ENCODE measurements around the gene ARHGEF40.

ARHGEF40 gene

DNA sequence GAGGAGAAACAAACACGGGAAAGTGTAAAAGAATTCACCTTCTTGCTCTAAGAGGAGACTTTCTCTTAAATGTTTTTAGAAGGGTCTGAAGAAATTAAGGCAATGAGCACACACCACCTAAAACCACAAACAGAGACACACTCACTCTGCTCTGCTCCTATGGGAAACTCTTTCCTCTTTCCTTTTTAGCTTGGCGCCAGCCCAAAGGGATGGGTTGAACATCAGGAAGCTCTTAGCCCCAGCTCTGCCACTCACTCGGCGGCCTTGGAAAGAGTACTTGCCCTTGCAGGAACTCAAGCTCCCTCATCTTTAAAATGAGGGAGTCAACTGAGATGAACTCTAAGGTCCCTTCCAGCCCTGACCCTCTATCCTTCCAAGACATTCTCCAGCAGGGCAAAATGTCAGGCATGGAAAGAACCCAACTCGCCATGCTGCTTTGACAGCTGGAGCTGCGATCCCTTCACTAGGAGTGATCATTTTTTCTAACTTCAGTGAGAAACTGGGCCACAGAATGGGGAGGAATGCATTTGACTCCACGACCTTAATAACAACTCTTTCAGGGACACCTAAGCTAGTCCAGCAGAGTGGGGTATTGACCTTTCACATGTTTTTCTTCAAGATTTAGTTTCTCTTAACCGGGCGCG lies 13.5 kb upstream of the ARHGEF40 start:
- H3K4me3 ChIP-seq (ENCODE audit: low read length) = no peak overlapping the region
- no peak for DNase-seq (ENCODE audit: low read depth, low spot score)

DNA sequence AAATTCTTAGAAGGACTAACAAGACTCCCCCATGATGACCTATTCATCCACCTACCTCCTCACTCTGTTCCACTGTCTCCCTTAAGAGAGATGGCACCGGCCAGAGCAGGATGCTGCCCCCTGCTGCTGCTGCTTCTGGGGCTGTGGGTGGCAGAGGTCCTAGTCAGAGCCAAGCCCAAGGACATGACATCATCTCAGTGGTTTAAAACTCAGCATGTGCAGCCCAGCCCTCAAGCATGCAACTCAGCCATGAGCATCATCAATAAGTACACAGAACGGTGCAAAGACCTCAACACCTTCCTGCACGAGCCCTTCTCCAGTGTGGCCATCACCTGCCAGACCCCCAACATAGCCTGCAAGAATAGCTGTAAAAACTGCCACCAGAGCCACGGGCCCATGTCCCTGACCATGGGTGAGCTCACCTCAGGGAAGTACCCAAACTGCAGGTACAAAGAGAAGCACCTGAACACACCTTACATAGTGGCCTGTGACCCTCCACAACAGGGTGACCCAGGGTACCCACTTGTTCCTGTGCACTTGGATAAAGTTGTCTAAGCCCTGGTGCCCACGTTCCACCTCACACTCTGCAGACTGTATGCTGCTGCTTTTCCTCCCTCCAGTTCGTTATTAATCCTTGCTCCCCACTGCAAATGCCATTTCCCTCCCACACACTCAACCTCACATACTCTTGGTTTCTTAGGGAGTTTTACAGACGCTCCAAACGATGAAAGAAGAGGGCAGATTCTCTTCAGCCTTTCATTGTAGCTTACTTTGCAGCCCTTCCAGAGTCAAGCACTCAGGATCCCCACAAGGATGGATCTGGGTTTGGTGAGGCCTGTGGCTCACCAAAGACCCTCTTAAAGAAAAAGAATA lies 12.1 kb upstream of the ARHGEF40 start, which contains the start of gene RNASE8:
TSS of gene RNASE8 (plus strand) at position 20 of the 873 bp plus-strand sequence. CDS start at position 91, 71 bp downstream.
- H3K4me3 ChIP-seq (ENCODE audit: low read length) = no peak within 1 kb of the TSS
- DNase-seq (ENCODE audit: low read depth, low spot score) = no peak

DNA sequence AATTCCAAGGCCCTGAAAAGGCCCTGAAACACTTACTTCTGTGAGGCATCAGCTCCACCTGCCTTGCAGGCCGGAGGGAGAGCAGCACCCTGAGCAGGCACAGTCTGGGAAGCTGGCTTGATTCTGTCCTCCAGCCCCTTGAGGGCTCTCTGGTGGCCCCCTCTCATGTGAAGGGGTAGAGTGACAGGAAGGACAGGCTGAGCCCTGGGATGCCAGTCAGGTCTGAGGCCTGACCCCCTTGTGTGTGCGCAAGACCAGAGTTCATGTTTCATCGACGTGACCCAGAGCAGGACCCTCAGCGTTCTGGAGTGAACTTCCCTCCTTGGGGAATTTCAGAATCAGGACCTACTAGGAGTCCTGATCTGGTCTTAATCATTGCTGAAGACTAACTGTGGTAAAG lies 11.2 kb upstream of the ARHGEF40 start:
- no peak for DNase-seq (ENCODE audit: low read depth, low spot score)
- H3K4me3 ChIP-seq (ENCODE audit: low read length) = no peak overlapping the region

DNA sequence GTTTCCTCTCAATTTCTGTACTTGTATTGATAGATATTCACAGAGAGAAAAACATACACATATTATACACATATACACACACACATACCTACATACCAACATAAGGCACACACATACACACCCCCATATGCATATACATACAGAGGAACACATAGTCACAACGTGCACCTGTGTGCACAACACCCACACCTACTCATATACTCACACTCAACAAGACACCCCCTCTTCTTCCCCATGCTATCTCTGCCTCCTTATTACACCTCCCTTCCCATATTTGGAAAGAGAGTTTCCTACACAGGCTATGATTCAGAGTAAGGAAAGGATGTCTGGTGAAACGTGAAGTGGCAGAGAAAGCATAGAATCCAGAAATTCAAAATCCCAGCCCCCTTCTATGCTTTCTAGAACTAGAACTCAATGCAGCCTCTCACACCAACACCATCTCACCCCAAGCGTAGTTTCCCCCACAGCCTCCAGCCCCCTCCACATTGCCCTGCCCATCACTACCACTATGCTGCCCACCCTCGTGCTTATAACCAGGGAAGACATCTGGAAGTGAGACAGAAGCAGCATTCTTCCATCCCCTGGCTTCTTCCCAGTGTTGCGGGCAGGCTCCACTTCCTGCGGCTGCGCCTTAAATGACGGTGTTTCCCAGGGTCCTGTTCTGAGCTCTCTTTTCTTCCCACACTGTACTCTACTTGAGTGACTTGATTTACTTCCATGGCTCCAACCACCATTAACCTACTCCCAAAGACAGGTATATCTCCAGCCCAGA lies 10.1 kb upstream of the ARHGEF40 start:
- H3K4me3 ChIP-seq (ENCODE audit: low read length) = no peak overlapping the region

DNA sequence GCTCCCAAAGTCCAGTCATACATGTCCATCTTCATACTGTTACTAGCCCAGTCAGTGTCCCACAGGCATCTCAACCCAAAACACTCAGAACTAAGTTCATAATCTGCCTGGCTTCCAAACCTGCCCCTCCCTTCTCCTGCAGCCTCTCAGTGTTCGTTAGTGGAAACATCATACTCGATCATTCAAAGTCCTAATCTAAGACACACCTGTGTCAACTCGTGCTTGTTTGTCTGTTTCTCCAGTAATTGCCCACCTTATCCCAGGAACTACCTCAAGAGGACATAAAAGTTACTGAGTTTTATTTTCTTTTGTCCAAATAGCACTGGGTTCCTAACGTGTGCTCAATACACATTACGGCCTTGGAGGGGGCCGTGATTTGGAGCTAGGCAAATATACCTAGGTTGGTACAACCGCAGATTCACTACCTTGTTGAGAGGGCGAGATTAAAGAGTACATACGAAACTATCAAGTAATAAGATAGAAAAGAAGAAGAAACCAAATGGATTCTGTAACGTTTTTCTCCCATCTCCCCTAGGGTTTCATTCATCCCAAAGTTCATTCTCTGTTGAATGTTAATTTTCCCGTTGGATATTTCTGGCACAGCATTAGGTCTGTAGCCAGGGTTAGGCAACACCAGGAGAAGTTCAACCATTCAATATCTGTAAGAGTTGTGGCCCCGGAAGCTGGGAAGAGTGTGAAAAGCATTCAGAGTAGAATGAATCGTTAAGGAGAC lies 9.3 kb upstream of the ARHGEF40 start:
- no peak for DNase-seq (ENCODE audit: low read depth, low spot score)
- H3K4me3 ChIP-seq (ENCODE audit: low read length) = no peak overlapping the region

More for the DNA sequence above, 10.1 kb upstream of the ARHGEF40 start:
- no peak for DNase-seq (ENCODE audit: low read depth, low spot score)

DNA sequence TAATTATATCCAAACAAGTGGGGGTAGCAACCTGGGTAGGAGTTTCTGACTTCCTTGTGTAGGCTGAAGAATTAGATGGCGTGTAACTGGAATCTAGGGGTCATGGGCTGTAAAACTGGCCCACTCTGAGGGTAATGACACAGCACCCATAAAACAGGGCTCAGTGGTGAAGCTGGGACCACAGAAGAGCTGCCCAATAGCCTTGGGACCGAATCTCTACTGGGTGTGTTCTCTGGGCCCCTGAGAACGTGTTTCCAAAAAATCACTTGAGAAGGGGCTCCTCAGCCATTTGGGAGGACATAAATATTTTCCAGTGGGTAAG lies 8.8 kb upstream of the ARHGEF40 start:
- no peak overlapping the region for H3K4me3 ChIP-seq (ENCODE audit: low read length)
- DNase-seq (ENCODE audit: low read depth, low spot score) = no peak

DNA sequence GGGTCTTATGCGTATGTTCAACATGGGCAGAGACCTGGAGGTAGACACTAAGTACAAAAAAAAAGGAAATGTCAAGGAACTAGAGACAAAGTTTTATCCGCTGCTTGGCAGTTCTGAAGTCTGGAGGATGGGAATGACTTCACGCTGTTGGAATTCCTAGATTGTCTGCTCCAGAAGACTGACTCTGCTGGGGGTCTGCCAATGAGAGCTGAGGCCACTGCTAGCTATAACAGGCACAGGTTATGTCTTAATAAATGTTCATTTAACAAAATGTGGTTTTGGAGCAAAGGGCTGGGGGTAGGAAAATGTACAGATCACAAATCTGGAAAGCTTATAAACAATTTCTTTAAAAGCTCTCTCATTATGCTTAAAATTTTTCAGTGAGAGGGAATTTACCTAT lies 6.6 kb upstream of the ARHGEF40 start:
- H3K4me3 ChIP-seq (ENCODE audit: low read length) = no peak overlapping the region
- DNase-seq (ENCODE audit: low read depth, low spot score) = no peak

DNA sequence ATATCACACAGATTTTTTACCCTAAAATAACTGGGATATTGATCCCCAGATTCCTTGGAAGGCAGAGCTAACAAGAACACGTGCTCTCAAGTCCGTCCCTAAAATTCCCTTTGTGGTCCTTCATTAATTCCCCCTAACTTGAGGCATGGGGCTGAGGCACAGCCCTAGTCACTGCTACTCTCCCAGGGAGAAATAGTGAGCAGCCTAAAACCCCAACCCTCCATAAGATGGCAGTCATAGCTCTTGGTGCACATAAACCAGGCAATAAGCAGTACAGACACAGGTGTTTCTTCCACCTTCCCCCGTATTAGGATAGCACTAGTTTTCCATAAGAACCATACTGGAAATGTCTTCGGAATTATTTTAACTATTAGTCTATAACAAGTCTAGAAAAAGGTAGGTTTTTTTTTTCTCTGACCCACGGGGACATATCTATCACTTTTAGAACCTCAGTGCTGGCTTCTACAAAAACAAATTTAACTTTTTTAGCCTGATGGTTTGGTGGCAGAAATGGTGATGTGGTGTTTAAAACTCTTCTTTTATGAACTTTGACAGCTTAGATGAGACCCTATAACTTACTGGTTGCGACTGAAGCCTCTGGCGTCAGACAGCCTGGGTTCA lies 3.1 kb upstream of the ARHGEF40 start:
- no peak overlapping the region for H3K4me3 ChIP-seq (ENCODE audit: low read length)
- peak; percentile 10 for DNase-seq (ENCODE audit: low read depth, low spot score)

DNA sequence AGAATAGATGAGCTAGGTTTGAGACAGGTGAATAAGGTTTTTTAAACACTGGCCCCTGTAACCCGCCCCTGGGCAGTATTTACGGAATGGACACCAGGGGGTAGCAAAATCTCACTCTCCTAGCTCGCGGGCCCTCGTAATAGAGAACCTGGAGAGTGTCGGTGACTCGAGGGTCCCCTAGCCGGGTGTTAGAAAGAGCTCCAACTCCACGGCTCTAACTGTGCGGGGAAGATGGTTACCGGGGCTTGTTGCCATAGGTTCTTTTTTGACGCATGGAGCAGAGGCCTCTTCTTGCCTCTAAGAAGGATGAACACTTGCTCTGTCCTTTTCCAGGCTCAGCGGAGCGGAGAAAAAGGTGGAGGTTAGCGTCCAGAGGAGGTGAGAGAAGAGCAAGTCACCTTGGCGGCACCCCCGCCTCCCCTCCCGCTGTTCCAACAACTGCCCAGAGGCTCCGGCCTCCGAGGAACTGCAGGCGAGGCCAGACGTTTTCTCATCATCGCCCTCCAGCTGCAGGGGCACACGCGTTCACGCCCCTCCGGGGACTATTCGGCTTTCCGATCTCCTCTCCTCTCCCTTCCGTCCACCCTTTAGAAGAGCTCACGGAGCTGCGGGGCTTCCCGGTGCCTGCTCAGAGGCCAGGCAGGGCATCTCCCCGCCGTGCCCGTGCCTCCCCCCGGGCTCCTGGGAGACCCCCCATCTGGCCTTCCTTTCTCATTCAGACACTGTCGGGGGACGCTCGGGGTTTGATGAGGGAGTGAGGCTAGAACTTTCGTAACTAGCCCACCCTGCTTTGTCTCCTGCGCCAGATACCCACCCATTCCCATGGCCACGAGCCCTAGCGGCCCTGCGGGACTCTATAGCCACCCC lies 1.4 kb upstream of the ARHGEF40 start:
- no peak overlapping the region for H3K4me3 ChIP-seq (ENCODE audit: low read length)
- DNase-seq (ENCODE audit: low read depth, low spot score) = peak; percentile 20

DNA sequence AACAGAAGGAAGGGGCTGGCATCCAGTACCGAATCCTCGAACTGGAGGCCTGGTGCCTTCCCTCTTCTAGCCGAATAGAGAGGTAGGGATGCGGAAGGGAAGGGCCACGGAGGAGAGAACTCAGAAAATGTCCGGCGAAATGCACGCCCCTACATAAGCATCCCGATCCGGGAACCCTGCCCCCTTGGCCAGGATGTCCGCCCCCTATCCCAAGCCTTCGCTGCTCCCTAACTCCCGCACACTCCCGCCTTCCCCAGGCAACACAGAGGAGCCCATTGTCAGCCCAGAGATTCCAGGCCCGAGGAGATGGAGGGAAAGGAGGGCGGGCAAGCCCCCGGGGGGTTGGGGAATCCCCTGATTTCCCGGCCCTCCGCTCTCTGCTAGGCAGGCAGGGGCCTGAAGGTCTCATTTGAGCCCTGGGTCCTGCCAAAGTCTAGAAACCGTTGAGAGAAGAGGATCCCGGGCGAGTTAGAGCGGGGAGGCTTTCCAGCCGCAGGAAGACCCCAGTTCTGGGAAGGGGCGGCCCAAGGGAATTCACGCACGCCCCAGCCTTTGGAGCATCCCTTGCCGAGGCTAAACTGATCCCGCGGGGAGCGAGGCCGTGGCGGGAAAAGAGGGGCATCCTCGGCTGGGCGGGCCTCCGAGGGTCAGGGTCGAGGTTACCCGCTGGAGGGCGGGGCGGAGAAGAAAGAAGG lies 569 bp upstream of the ARHGEF40 start:
- DNase-seq (ENCODE audit: low read depth, low spot score) = no peak
- H3K4me3 ChIP-seq (ENCODE audit: low read length) = peak overlapping the region; percentile 13; the same call in 1 of the 2 replicates

DNA sequence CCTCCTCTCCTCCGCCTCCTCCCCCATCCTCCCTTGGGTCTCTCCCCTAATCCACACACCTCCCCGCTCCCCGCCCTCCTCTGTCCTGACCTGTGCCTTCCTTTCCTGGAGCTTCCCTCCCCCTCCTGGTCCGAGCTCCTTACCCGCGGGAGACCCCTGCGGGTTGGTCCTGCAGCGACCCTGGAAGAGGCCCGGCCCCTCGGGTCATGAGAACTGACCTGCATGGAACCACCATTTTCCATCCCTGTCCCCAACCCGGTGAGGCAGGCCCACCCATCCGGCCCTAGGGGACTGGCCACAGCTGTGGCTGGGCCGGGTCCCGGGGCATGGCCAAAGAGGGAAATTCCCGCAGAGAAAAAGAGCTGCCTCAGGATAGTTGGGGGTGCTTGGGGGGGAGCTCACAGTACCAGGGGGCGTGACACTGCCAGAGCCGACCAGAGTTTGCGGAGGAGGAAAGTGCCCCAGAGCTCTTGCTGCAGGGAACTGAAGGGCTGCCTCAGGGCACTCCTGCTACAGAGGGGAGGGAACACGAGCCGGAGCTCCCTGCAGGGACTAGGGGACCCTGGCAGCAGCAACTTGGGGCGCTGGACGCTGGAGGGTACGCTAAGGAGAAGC lies 613 bp downstream of the ARHGEF40 start:
- H3K4me3 ChIP-seq (ENCODE audit: low read length) = peak overlapping the region; percentile 35
- DNase-seq (ENCODE audit: low read depth, low spot score) = no peak

DNA sequence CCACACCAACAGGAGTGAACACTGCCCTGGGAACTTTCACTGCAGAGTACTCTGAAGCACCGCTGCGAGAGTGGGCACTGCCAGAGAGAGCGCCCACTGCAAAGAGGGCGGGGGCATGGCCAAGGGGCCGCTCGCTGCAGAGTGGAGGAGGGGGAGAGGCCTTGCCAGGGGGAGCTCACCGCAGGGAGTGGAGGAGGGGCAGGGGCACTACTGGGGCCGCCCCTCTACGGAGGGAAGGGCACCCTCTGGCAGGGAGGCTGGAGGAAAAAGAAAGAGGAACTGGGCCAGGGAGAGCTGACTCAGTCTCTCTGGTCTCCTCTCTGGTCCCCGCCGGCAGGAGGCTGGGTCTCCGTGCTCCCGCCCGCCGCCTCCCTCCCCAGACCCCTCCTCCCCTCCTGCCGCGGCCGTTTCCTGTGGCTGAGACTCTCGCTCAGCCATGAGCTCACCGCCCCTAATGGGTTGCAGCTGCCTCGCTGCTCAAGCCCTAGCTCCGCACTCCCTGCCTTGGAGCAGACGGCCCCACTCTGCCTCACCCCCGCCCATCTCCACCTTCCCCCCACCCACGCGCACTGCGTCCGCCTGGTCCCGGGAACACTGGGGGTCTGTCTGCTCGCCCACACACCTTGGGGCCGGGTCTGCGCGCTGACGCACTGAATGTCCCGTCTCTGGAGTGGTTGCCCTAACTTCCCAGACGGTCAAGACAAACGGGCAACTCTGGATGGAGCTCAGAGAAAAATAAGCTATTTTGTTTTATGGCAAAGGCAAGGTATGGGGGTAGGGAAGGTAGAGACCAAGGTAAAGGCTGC lies 1.3 kb downstream of the ARHGEF40 start:
- peak; percentile 20 for DNase-seq (ENCODE audit: low read depth, low spot score)
- peak overlapping the region; percentile 35 for H3K4me3 ChIP-seq (ENCODE audit: low read length)

DNA sequence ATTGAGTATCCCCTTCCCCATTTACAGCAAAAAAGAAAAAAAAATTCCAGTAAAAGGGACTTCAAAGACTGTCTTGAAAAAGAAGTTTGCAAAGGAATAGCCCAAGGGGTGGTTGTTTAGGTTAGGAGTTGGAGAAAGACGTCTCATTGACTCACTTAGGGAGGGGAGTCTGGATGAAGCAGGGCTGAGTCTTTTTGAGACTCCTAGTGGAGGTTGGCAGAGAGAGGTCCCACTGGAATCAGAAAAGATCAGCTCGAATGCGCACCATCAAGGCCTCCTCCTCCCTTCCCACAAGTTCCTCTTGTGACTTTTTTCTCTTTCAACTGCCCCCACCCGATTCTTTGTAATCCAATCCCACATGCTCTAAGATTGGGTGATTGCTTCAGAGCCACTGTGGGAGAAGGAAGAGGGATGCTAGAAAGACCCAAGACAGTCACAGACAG lies 1.9 kb downstream of the ARHGEF40 start:
- no peak for DNase-seq (ENCODE audit: low read depth, low spot score)
- no peak overlapping the region for H3K4me3 ChIP-seq (ENCODE audit: low read length)

DNA sequence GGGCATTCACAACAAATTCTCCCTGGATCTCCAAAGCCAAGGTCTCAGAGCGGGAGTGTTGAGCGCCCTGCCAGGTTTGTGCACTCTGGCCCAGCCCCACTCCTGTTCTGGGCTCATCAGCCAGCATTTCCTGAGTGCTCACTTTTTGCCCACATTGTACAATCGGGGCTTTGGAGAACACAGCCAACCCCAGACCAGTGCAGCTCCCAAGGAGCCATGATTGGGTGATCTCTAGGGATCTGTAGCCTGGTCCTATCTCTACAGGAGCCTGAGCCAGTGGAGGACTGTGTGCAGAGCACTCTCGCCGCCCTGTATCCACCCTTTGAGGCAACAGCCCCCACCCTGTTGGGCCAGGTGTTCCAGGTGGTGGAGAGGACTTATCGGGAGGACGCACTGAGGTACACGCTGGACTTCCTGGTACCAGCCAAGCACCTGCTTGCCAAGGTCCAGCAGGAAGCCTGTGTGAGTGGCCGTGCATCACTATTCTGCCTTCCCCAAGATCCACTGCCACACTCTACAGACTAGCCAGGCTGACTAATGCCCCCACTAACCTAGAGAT lies 2.8 kb downstream of the ARHGEF40 start:
- H3K4me3 ChIP-seq (ENCODE audit: low read length) = no peak overlapping the region
- no peak for DNase-seq (ENCODE audit: low read depth, low spot score)

DNA sequence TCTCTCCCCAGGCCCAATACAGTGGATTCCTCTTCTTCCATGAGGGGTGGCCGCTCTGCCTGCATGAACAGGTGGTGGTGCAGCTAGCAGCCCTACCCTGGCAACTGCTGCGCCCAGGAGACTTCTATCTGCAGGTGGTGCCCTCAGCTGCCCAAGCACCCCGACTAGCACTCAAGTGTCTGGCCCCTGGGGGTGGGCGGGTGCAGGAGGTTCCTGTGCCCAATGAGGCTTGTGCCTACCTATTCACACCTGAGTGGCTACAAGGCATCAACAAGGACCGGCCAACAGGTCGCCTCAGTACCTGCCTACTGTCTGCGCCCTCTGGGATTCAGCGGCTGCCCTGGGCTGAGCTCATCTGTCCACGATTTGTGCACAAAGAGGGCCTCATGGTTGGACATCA lies 3.8 kb downstream of the ARHGEF40 start:
- H3K4me3 ChIP-seq (ENCODE audit: low read length) = no peak overlapping the region
- no peak for DNase-seq (ENCODE audit: low read depth, low spot score)

All from Jurkat, Clone E6-1 (cell line).